C4-2B (cell line): ENCODE results near the gene ATXN2.

Experiments used
- CTCF ChIP-seq: fragments of 450-650 bp; conservative IDR thresholded peaks from 2 replicates; pipeline ENCODE4 v1.5.1; 2017; ENCODE audit warnings: mild to moderate bottlenecking
- ZFX ChIP-seq: fragments of 450-650 bp; IDR thresholded peaks from 2 replicates; pipeline ENCODE4 v1.6.1; 2017

- no peak for TF ChIP-seq CTCF
- TF ChIP-seq ZFX = no peak
Observed at GRCh38 chr12:111425655-111426054, 173.5 kb downstream of the ATXN2 start.
